ENCODE results near the gene MMP21. TPM values are rescaled to one million over a fixed set of nuclear protein-coding genes. Genes with fewer than 3 reads are reported as not detected.

The MMP21 gene
- total and polyA plus RNA-seq, 8 donors, result 0.12 to 0.35 (median 0.14) TPM; not detected in 1

DNA sequence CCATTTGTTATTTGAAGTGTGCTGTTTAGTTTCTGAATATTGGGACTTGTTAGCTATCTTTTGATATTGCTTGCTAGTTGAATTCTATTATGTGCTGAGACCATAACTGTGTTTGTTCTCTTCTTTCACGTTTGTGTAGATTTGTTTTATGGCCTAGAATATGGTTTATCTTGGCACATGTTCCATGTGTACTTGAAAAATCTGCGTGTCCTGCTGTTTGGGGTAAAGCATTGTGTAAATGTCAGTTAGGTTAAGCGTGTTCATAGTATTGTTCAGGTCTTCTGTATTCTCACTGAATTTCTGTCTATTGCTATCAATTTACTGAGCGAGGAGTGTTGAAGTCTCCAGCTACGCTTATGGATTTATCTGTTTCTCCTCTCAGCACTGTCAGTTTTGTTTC, 19.4 kb downstream of the MMP21 start:
- 45 to 51% methylated on average over 5 of the region's 5 CpGs for WGBS, 2 donors
- FAIRE-seq, result no peak
- peak in 2 of 4 donors; percentile 51 to 56 for ATAC-seq
- H3K27ac ChIP-seq, result no peak overlapping the region
- H3K4me3 ChIP-seq, result no peak overlapping the region
- no peaks in the 10 kb centered on the region for H3K9me3 ChIP-seq
- no peak for TF ChIP-seq CTCF (IDR thresholded peaks at IDR 0.05)
- H3K27me3 ChIP-seq, result no peaks in the 10 kb centered on the region
- peaks cover 0 to 6% (median 0%) of the 10 kb centered on the region in 3 donors for H3K4me1 ChIP-seq
- peaks cover 0 to 35% (median 17%) of the 10 kb centered on the region in 3 donors for H3K36me3 ChIP-seq
- DNase-seq, result no peak
- intact Hi-C loops (cut with DNase I), result no loop called here

GRCh38 chr10:125747417-125747816, 28.2 kb downstream of the MMP21 start:
- peaks cover 0 to 83% (median 19%) of the 10 kb centered on the region in 3 donors for H3K36me3 ChIP-seq
- no peak for FAIRE-seq
- H3K27me3 ChIP-seq, result no peaks in the 10 kb centered on the region

GRCh38 chr10:125744909-125745308, 30.7 kb downstream of the MMP21 start:
- no peak for TF ChIP-seq CTCF (IDR thresholded peaks at IDR 0.05)
- Histone ChIP-seq H3K4me3 (no peak overlapping the region), H3K27ac (no peak overlapping the region), H3K36me3 (peaks cover 0 to 91% (median 26%) of the 10 kb centered on the region in 3 donors), H3K4me1 (peaks cover 0 to 7% (median 5%) of the 10 kb centered on the region in 3 donors), H3K27me3 (no peaks in the 10 kb centered on the region), H3K9me3 (no peaks in the 10 kb centered on the region)
- ATAC-seq, result no peak
- WGBS, 2 donors, result 97 to 99% methylated on average over 2 of the region's 2 CpGs
- intact Hi-C loops (cut with DNase I), result no loop called here
- FAIRE-seq, result no peak
- no peak for DNase-seq

More at GRCh38 chr10:125747417-125747816, 28.2 kb downstream of the MMP21 start:
- peak; percentile 26 to 73 (median 44) for ATAC-seq
- Histone ChIP-seq H3K4me3 (no peak overlapping the region), H3K27ac (no peak overlapping the region), H3K4me1 (peaks cover 0 to 7% (median 5%) of the 10 kb centered on the region in 3 donors), H3K9me3 (no peaks in the 10 kb centered on the region)
- 39 to 40% methylated on average over 5 of the region's 5 CpGs for WGBS, 2 donors
- peak in 1 of 6 donors; percentile 18 for DNase-seq
- no peak for TF ChIP-seq CTCF (IDR thresholded peaks at IDR 0.05)
- intact Hi-C loops (cut with DNase I), result no loop called here

DNA sequence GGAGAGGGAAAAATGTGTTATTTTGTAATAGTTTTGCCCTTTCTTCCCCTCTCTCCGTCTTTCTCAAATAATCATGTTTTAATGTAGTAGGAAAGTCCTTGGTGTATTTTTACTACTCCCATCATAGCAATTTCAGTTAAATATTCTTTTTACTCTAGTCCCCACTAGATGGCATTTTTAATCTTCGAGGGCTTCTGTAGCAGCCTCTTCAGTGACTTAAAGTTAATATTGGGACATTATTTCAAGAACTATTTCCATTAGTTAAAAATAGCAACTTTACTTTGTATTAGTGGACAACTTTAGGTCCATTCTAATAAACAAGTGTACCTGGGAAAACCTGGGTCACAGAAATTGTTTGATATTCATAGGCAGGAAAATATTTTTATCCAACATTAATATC, 33.2 kb downstream of the MMP21 start:
- intact Hi-C loops (cut with DNase I), result no loop called here
- Histone ChIP-seq H3K9me3 (no peaks in the 10 kb centered on the region), H3K4me3 (no peak overlapping the region), H3K27ac (no peak overlapping the region), H3K4me1 (peaks cover 0 to 7% (median 3%) of the 10 kb centered on the region in 3 donors), H3K36me3 (peaks cover 0 to 94% (median 49%) of the 10 kb centered on the region in 3 donors), H3K27me3 (no peaks in the 10 kb centered on the region)
- DNase-seq (no peak), FAIRE-seq (no peak), ATAC-seq (no peak)
- no peak for TF ChIP-seq CTCF (IDR thresholded peaks at IDR 0.05)
- WGBS, 2 donors, result 40 to 46% methylated on average over 2 of the region's 2 CpGs

- ATAC-seq (no peak), FAIRE-seq (no peak), DNase-seq (no peak)
- no peak for TF ChIP-seq CTCF (IDR thresholded peaks at IDR 0.05)
- H3K27ac ChIP-seq, result no peak overlapping the region
- H3K27me3 ChIP-seq, result no peaks in the 10 kb centered on the region
- intact Hi-C loops (cut with DNase I), result no loop called here
- H3K9me3 ChIP-seq, result no peaks in the 10 kb centered on the region
- peaks cover 0 to 96% (median 55%) of the 10 kb centered on the region in 3 donors for H3K36me3 ChIP-seq
- 88% methylated on average over 7 of the region's 7 CpGs for WGBS, 2 donors
- no peak overlapping the region for H3K4me3 ChIP-seq
- H3K4me1 ChIP-seq, result no peaks in the 10 kb centered on the region
Observed at GRCh38 chr10:125739994-125740679, 35.5 kb downstream of the MMP21 start.

All from pancreas (tissue), 10 donors.